ENCODE measurements around the gene TNIK.

GRCh38 chr3:171093462-171093861, 366.7 kb downstream of the TNIK start:
- TF ChIP-seq, protein P1, sequence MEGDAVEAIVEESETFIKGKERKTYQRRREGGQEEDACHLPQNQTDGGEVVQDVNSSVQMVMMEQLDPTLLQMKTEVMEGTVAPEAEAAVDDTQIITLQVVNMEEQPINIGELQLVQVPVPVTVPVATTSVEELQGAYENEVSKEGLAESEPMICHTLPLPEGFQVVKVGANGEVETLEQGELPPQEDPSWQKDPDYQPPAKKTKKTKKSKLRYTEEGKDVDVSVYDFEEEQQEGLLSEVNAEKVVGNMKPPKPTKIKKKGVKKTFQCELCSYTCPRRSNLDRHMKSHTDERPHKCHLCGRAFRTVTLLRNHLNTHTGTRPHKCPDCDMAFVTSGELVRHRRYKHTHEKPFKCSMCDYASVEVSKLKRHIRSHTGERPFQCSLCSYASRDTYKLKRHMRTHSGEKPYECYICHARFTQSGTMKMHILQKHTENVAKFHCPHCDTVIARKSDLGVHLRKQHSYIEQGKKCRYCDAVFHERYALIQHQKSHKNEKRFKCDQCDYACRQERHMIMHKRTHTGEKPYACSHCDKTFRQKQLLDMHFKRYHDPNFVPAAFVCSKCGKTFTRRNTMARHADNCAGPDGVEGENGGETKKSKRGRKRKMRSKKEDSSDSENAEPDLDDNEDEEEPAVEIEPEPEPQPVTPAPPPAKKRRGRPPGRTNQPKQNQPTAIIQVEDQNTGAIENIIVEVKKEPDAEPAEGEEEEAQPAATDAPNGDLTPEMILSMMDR (conservative IDR thresholded peaks at IDR 0.05; ENCODE audit: low read depth, low read length): no peak
- no peak for TF ChIP-seq EZH2 (IDR thresholded peaks at IDR 0.05; ENCODE audit: borderline replicate concordance, low read depth, low read length, poor library complexity, severe bottlenecking)

Measured in A673 (cell line).